K562 (cell line): ENCODE measurements around the gene BAIAP2L2.

Experiments used
- CTCF ChIP-seq, 3 experiments: IDR thresholded peaks in 2 of 3; conservative IDR thresholded peaks in 1 of 3; 2 replicates each; pipeline ENCODE4 v1.5.1; 2011 to 2012; ENCODE audit warnings: low read length in 3 of 3, mild to moderate bottlenecking in 3 of 3, control low read depth in 2 of 3, improper control_type of control experiment in 1 of 3, inconsistent platforms in 1 of 3, low read depth in 1 of 3, mixed read lengths in 1 of 3, moderate library complexity in 1 of 3; ENCODE audit not compliant: insufficient read depth in 2 of 3
- POU5F1 ChIP-seq: fragments of 150-350 bp; IDR thresholded peaks from 2 replicates; pipeline ENCODE4 v1.6.1; 2014; ENCODE audit warnings: borderline replicate concordance, low read length, low read depth, mild to moderate bottlenecking; ENCODE audit not compliant: partially characterized antibody

GRCh38 chr22:38131399-38131798, 20.9 kb upstream of the BAIAP2L2 start:
- TF ChIP-seq POU5F1 (no peak), CTCF (IDR thresholded peaks at IDR 0.05 in 2 of 3, conservative IDR thresholded peaks at IDR 0.05 in 1 of 3; ENCODE audit: insufficient read depth in 2 of 3, low read depth in 1 of 3, low read length in 3 of 3) (no peak)
